H1 (cell line): ENCODE measurements around the gene LTA4H. TPM values are rescaled to one million over a fixed set of nuclear protein-coding genes. Genes with fewer than 3 reads are reported as not detected.

Experiments
- CBX5 ChIP-seq: fragments of 300-800, 300-1000 bp; sonication (generic); IDR thresholded peaks from 2 replicates; pipeline ENCODE4 v1.7.1; 2016; ENCODE audit warnings: antibody characterized with exemption, low read length, low read depth
- CBX8 ChIP-seq: fragments of 300-800, 300-1000 bp; sonication (generic); IDR thresholded peaks from 2 replicates; pipeline ENCODE4 v1.7.1; 2016; ENCODE audit warnings: low read depth, low read length, borderline replicate concordance
- TCF12 ChIP-seq: IDR thresholded peaks from 2 replicates; pipeline ENCODE4 v1.6.1; 2011; ENCODE audit warnings: low read depth, mild to moderate bottlenecking, low read length
- polyA plus RNA-seq, 7 experiments: library from polyadenylated mRNA; depleted of rRNA in 3 of 7; stranded (reverse) in 5 of 7; unstranded in 2 of 7; fragments of >200 nt in 5 of 7; fragments of 200-250 nt in 2 of 7; gene quantifications; 1 replicate in 5 of 7; 2 replicates in 1 of 7; 4 replicates in 1 of 7; pipeline versions ENCODE4 v1.2.1 to v1.2.3, GENCODE V29; 2011 to 2013; ENCODE audit warnings: missing spikeins in 2 of 7, mixed read lengths in 2 of 7
- total RNA-seq: library from RNA; stranded (reverse); fragmentation: NEBNext Ultra II Directional; extraction: Animal tissue kit (Norgen Biotek cat#: 25700); gene quantifications from 2 replicates; pipeline ENCODE4 v1.2.1, GENCODE V29; 2021

LTA4H gene
- total and polyA plus RNA-seq, 2 of the 8 experiments (the other 6 are each of a cell fraction or from before 2014, with no cell fraction given): 106 to 167 TPM

- no peak for TF ChIP-seq CBX5
- TF ChIP-seq CBX8: no peak
- TF ChIP-seq TCF12: no peak
Observed at GRCh38 chr12:95960241-95960640, 75.1 kb downstream of the LTA4H start (continued).
